ENCODE measurements around the gene NAPA.

The NAPA gene

GRCh38 chr19:47521473-47522180 lies 6.8 kb upstream of the NAPA start:
- no peak for DNase-seq

- DNase-seq = no peak
Measured at GRCh38 chr19:47520839-47521238, 6.0 kb upstream of the NAPA start.

GRCh38 chr19:47520343-47520806 lies 5.5 kb upstream of the NAPA start:
- DNase-seq = no peak

- no peak for DNase-seq
Measured at GRCh38 chr19:47518854-47519253, 4.0 kb upstream of the NAPA start.

GRCh38 chr19:47518139-47518538 lies 3.3 kb upstream of the NAPA start:
- DNase-seq = no peak

GRCh38 chr19:47514151-47514868 lies 553 bp downstream of the NAPA start:
- no peak for DNase-seq

- DNase-seq = no peak
Measured at GRCh38 chr19:47512948-47513319, 1.9 kb downstream of the NAPA start.

- no peak for DNase-seq
Measured at GRCh38 chr19:47512183-47512947, 2.5 kb downstream of the NAPA start.

- no peak for DNase-seq
Measured at GRCh38 chr19:47511681-47512080, 3.2 kb downstream of the NAPA start.

- DNase-seq = no peak
Measured at GRCh38 chr19:47511128-47511517, 3.7 kb downstream of the NAPA start.

- no peak for DNase-seq
Measured at GRCh38 chr19:47510516-47511127, 4.2 kb downstream of the NAPA start.

- no peak for DNase-seq
Measured at GRCh38 chr19:47509973-47510372, 4.9 kb downstream of the NAPA start.

GRCh38 chr19:47509170-47509847 lies 5.6 kb downstream of the NAPA start:
- no peak for DNase-seq

- no peak for DNase-seq
Measured at GRCh38 chr19:47508721-47509120, 6.1 kb downstream of the NAPA start.

- no peak for DNase-seq
Measured at GRCh38 chr19:47507924-47508553, 6.8 kb downstream of the NAPA start.

- no peak for DNase-seq
Measured at GRCh38 chr19:47507012-47507411, 7.9 kb downstream of the NAPA start.

- no peak for DNase-seq
Measured at GRCh38 chr19:47506459-47506858, 8.4 kb downstream of the NAPA start.

GRCh38 chr19:47505506-47505905 lies 9.4 kb downstream of the NAPA start:
- no peak for DNase-seq

GRCh38 chr19:47503826-47504150 lies 11.1 kb downstream of the NAPA start:
- DNase-seq = no peak

GRCh38 chr19:47503130-47503825 lies 11.6 kb downstream of the NAPA start:
- DNase-seq = no peak

Measured in NCI-H2081 (cell line).